IMR-90 (cell line): ENCODE measurements around the gene IYD. TPM values are rescaled to one million over a fixed set of nuclear protein-coding genes. Genes with fewer than 3 reads are reported as not detected.

Source experiments
- ATAC-seq: fragments of 200-7000 bp; cut with Tn5 transposase; 2 replicates; pipeline ENCODE4 v1.9.1; 2020; ENCODE audit warnings: low read depth, mild to moderate bottlenecking, moderate library complexity
- BruUV-seq: library from RNA; stranded (reverse); fragments of 400-500 nt; replicated peaks from 2 replicates; lab custom pipeline; 2021; lab: Mats Ljungman, UMichigan
- CTCF ChIA-PET: fragments of 300-600 bp; formaldehyde crosslinking; extraction: SDS; loops from one replicate; lab custom pipeline; 2021; ENCODE audit warnings: antibody characterized with exemption; lab: Yijun Ruan, JAX
- POLR2A ChIA-PET: fragments of 300-600 bp; sonication (Branson Sonifier 250); formaldehyde crosslinking; loops from one replicate; lab custom pipeline; 2022; ENCODE audit warnings: antibody characterized with exemption; ENCODE audit not compliant: unreplicated experiment; lab: Charles Lee
- DNase-seq: peaks from one replicate; pipeline ENCODE4 v3.0.0; 2013
- H2AFZ ChIP-seq: replicated peaks from 2 replicates; pipeline ENCODE3; 2013; ENCODE audit warnings: low read length, mild to moderate bottlenecking; ENCODE audit not compliant: poor library complexity
- H2AK5ac ChIP-seq: 2 replicates; pipeline ENCODE4 v1.6.1; 2013; ENCODE audit warnings: low read depth, low read length, inconsistent platforms
- H2AK9ac ChIP-seq: replicated peaks from 2 replicates; pipeline ENCODE3; 2013; ENCODE audit warnings: mild to moderate bottlenecking, low read depth, low read length, moderate library complexity; ENCODE audit not compliant: poor library complexity
- H2BK120ac ChIP-seq: 2 replicates; pipeline ENCODE4 v1.6.1; 2013; ENCODE audit warnings: low read depth, low read length, inconsistent platforms
- H2BK15ac ChIP-seq: 3 replicates; pipeline ENCODE4 v1.6.1; 2013; ENCODE audit warnings: low read depth, low read length, inconsistent platforms
- H2BK20ac ChIP-seq: 2 replicates; pipeline ENCODE4 v1.6.1; 2013; ENCODE audit warnings: low read depth, mild to moderate bottlenecking, inconsistent platforms, low read length, moderate library complexity
- H2BK5ac ChIP-seq: 2 replicates; pipeline ENCODE4 v1.6.1; 2013; ENCODE audit warnings: mild to moderate bottlenecking, low read depth, low read length, inconsistent platforms; ENCODE audit not compliant: poor library complexity, severe bottlenecking
- H3K14ac ChIP-seq: replicated peaks from 2 replicates; pipeline ENCODE4 v1.6.1; 2013; ENCODE audit warnings: low read depth, low read length, inconsistent platforms
- H3K18ac ChIP-seq: 2 replicates; pipeline ENCODE4 v1.6.1; 2013; ENCODE audit warnings: low read depth, low read length, control low read depth
- H3K23ac ChIP-seq: 2 replicates; pipeline ENCODE4 v1.6.1; 2013; ENCODE audit warnings: low read depth, low read length, inconsistent platforms
- H3K27ac ChIP-seq: 2 replicates; pipeline ENCODE4 v1.5.1; 2013; ENCODE audit warnings: mild to moderate bottlenecking, control low read depth, low read length; ENCODE audit not compliant: insufficient read depth
- H3K27me3 ChIP-seq: 2 replicates; pipeline ENCODE4 v1.6.1; 2013; ENCODE audit warnings: low read length; ENCODE audit not compliant: control insufficient read depth, insufficient read depth
- H3K36me3 ChIP-seq: 2 replicates; pipeline ENCODE4 v1.6.1; 2013; ENCODE audit warnings: low read length, mixed read lengths; ENCODE audit not compliant: control insufficient read depth, insufficient read depth
- H3K4ac ChIP-seq: 2 replicates; pipeline ENCODE4 v1.6.1; 2013; ENCODE audit warnings: low read depth, low read length, inconsistent platforms
- H3K4me1 ChIP-seq: 2 replicates; pipeline ENCODE4 v1.6.1; 2013; ENCODE audit warnings: low read length, mixed read lengths; ENCODE audit not compliant: control insufficient read depth, insufficient read depth
- H3K4me2 ChIP-seq: 2 replicates; pipeline ENCODE4 v1.6.1; 2013; ENCODE audit warnings: low read depth, mild to moderate bottlenecking, control low read depth, low read length, moderate library complexity
- H3K4me3 ChIP-seq: 2 replicates; pipeline ENCODE4 v1.5.1; 2013; ENCODE audit warnings: low read depth, mild to moderate bottlenecking, control low read depth, low read length, moderate library complexity; ENCODE audit not compliant: insufficient read depth
- H3K56ac ChIP-seq: 2 replicates; pipeline ENCODE4 v1.6.1; 2013; ENCODE audit warnings: low read length, inconsistent platforms; ENCODE audit not compliant: insufficient read depth; ENCODE audit errors: extremely low read depth
- H3K79me1 ChIP-seq, 2 experiments: 2 replicates each; pipeline ENCODE4 v1.6.1; 2013; ENCODE audit warnings: low read length in 2 of 2, inconsistent platforms in 1 of 2, low read depth in 1 of 2
- H3K9ac ChIP-seq: 2 replicates; pipeline ENCODE4 v1.6.1; 2013; ENCODE audit warnings: low read depth, low read length, control low read depth
- H3K9me1 ChIP-seq: 2 replicates; pipeline ENCODE4 v1.6.1; 2013; ENCODE audit warnings: low read length, inconsistent platforms; ENCODE audit not compliant: insufficient read depth
- H3K9me3 ChIP-seq: 2 replicates; pipeline ENCODE4 v1.6.1; 2013; ENCODE audit warnings: low read length; ENCODE audit not compliant: control insufficient read depth, insufficient read depth
- H4K20me1 ChIP-seq: 2 replicates; pipeline ENCODE4 v1.6.1; 2013; ENCODE audit warnings: low read length, inconsistent platforms; ENCODE audit not compliant: insufficient read depth
- H4K5ac ChIP-seq: 2 replicates; pipeline ENCODE4 v1.6.1; 2013; ENCODE audit warnings: mild to moderate bottlenecking, low read depth, low read length, control low read depth
- H4K8ac ChIP-seq, 2 experiments: 2 replicates each; pipeline ENCODE4 v1.6.1; 2013; ENCODE audit warnings: low read depth in 2 of 2, low read length in 2 of 2, control low read depth in 1 of 2, inconsistent platforms in 1 of 2
- H4K91ac ChIP-seq: 2 replicates; pipeline ENCODE4 v1.6.1; 2013; ENCODE audit warnings: low read depth, low read length, inconsistent platforms; ENCODE audit not compliant: insufficient read depth
- BHLHE40 ChIP-seq: fragments of 150-350 bp; IDR thresholded peaks from 2 replicates; pipeline ENCODE4 v1.6.1; 2016; ENCODE audit warnings: mild to moderate bottlenecking, low read depth, low read length
- CEBPB ChIP-seq: IDR thresholded peaks from 2 replicates; pipeline ENCODE4 v1.6.1; 2012; ENCODE audit warnings: low read depth, low read length, improper control_type of control experiment
- FOS ChIP-seq: fragments of 150-350 bp; IDR thresholded peaks from 2 replicates; pipeline ENCODE4 v1.6.1; 2016; ENCODE audit warnings: low read depth, low read length
- MAFK ChIP-seq: IDR thresholded peaks from 2 replicates; pipeline ENCODE4 v1.6.1; 2012; ENCODE audit warnings: low read depth, low read length, improper control_type of control experiment
- MAZ ChIP-seq: IDR thresholded peaks from 2 replicates; pipeline ENCODE4 v1.6.1; 2012; ENCODE audit warnings: low read depth, mild to moderate bottlenecking, low read length, improper control_type of control experiment, moderate library complexity, borderline replicate concordance
- POLR2A ChIP-seq: IDR thresholded peaks from 2 replicates; pipeline ENCODE4 v1.6.1; 2012; ENCODE audit warnings: mild to moderate bottlenecking, low read depth, low read length
- RCOR1 ChIP-seq: IDR thresholded peaks from 2 replicates; pipeline ENCODE4 v1.6.1; 2012; ENCODE audit warnings: mild to moderate bottlenecking, low read length, improper control_type of control experiment; ENCODE audit not compliant: insufficient replicate concordance
- SMC3 ChIP-seq: fragments of 150-350 bp; IDR thresholded peaks from 2 replicates; pipeline ENCODE4 v1.6.1; 2016; ENCODE audit warnings: low read depth, mild to moderate bottlenecking, antibody characterized with exemption, low read length, moderate library complexity
- WGBS, 2 experiments: methylation state at CpG; one replicate each; pipeline versions ENCODE4 v1.1.5 to v1.1.7; 2013; ENCODE audit warnings: missing lambda C conversion rate in 2 of 2; ENCODE audit not compliant: insufficient read length in 1 of 2; ENCODE audit errors: extremely low coverage in 2 of 2; 5-methylcytosine and 5-hydroxymethylcytosine counted together
- dilution Hi-C: fragments of 300-500 bp; cut with HindIII; formaldehyde crosslinking; loops from one replicate; pipeline ENCODE4 v1.14.3; 2018; ENCODE audit warnings: low sequenced_read_pairs; ENCODE audit not compliant: unreplicated experiment
- in situ Hi-C: fragments of 300-500 bp; cut with MboI; formaldehyde crosslinking; loops from 3 replicates; pipeline ENCODE4 v1.14.3; 2019; ENCODE audit warnings: low sequenced_read_pairs, inconsistent platforms, mixed read lengths
- intact Hi-C: fragments of 100-400 bp; cut with micrococcal nuclease; formaldehyde crosslinking; loops from 2 replicates; pipeline ENCODE4 v1.10.0; 2022
- polyA plus RNA-seq, 3 experiments: library from polyadenylated mRNA; depleted of rRNA; stranded (reverse); fragments of >200 nt; gene quantifications; 2 replicates each; pipeline ENCODE4 v1.2.3, GENCODE V29; 2012; ENCODE audit warnings: low replicate concordance in 1 of 3
- total RNA-seq: library from RNA; depleted of rRNA; stranded (reverse); fragments of >200 nt; gene quantifications from 2 replicates; pipeline ENCODE4 v1.2.3, GENCODE V29; 2012
- TF ChIP-seq, protein P1 (sequence below): fragments of 150-350 bp; IDR thresholded peaks from 2 replicates; pipeline ENCODE4 v1.6.1; 2017; ENCODE audit warnings: mild to moderate bottlenecking, antibody characterized with exemption, low read length, low read depth
- TF ChIP-seq, protein P2 (sequence below): conservative IDR thresholded peaks from 2 replicates; pipeline ENCODE4 v1.5.1; 2012; ENCODE audit warnings: mild to moderate bottlenecking, low read depth, low read length, improper control_type of control experiment
- TF ChIP-seq, protein P3 (sequence below): fragments of 150-350 bp; IDR thresholded peaks from 2 replicates; pipeline ENCODE4 v1.6.1; 2016; ENCODE audit warnings: low read depth, mild to moderate bottlenecking, low read length, moderate library complexity, borderline replicate concordance

The IYD gene
- total and polyA plus RNA-seq, 2 of the 4 experiments (the other 2 are of a cell fraction): not detected

DNA sequence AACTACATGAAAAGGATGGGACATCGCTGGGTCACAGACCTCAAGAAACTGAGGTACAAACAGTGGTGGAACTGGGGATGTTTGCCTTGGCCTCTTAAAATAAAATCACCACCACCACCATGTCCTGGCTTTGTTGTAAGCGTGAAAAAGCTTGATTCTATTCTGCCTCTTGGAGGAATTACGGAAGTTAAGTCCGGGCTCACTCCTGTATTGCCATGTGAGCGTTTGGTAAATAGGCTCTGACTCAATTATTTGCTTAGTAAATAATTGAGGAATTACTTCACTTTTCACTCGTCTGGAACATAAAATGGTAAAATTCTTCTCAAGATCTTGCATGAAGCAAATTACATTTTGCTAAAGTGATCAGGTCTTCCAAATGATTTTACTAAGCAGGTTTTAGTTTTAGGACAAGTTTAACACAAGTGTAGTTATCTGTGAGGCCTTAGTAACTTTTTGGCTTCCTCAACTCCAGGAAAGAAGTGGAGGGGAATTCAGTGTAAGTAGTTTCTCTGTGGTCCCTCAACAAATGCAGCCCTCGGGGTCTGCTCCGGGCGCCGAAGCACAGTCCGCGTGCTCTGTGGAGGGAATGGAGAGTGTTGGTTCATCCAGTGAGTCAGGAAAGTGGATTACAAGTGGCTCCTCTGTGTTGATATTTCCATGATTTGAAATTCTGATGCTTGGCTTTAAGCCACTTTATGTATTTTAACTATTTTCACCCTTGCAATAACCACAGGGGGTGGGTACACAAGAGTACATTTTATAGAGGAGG lies 23.8 kb downstream of the IYD start:
- H3K79me1 ChIP-seq: no peaks in the 10 kb centered on the region
- no peaks in the 10 kb centered on the region for H4K20me1 ChIP-seq
- H3K9me3 ChIP-seq: no peaks in the 10 kb centered on the region
- no peak overlapping the region for H2AK9ac ChIP-seq
- no peak overlapping the region for H2BK15ac ChIP-seq
- no peak overlapping the region for H3K4me2 ChIP-seq
- WGBS, 2 experiments: 100% methylated on average over 4 of the region's 12 CpGs; no CpG with 5 or more reads in 1 of the 2 experiments
- dilution Hi-C loops: no loop called here
- H4K91ac ChIP-seq: no peak overlapping the region
- intact Hi-C loops: no loop called here
- no peak overlapping the region for H3K23ac ChIP-seq
- ChIA-PET POLR2A (no interaction called here), CTCF (no interaction called here)
- H3K36me3 ChIP-seq: no peaks in the 10 kb centered on the region
- H3K9ac ChIP-seq: no peak overlapping the region
- no peak overlapping the region for H3K4ac ChIP-seq
- no TSS peak for BruUV-seq
- H2AFZ ChIP-seq: no peak overlapping the region
- H2BK120ac ChIP-seq: no peak overlapping the region
- H4K8ac ChIP-seq: no peak overlapping the region
- in situ Hi-C loops: no loop called here
- no peaks in the 10 kb centered on the region for H3K9me1 ChIP-seq
- H3K56ac ChIP-seq: no peak overlapping the region
- no peak overlapping the region for H2BK20ac ChIP-seq
- TF ChIP-seq RCOR1: no peak
- no peak for TF ChIP-seq CEBPB
- TF ChIP-seq FOS: no peak
- no peak for TF ChIP-seq MAZ
- TF ChIP-seq BHLHE40: no peak
- no peak for TF ChIP-seq MAFK
- TF ChIP-seq, protein P1, sequence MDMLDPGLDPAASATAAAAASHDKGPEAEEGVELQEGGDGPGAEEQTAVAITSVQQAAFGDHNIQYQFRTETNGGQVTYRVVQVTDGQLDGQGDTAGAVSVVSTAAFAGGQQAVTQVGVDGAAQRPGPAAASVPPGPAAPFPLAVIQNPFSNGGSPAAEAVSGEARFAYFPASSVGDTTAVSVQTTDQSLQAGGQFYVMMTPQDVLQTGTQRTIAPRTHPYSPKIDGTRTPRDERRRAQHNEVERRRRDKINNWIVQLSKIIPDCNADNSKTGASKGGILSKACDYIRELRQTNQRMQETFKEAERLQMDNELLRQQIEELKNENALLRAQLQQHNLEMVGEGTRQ: no peak
- TF ChIP-seq, protein P2, sequence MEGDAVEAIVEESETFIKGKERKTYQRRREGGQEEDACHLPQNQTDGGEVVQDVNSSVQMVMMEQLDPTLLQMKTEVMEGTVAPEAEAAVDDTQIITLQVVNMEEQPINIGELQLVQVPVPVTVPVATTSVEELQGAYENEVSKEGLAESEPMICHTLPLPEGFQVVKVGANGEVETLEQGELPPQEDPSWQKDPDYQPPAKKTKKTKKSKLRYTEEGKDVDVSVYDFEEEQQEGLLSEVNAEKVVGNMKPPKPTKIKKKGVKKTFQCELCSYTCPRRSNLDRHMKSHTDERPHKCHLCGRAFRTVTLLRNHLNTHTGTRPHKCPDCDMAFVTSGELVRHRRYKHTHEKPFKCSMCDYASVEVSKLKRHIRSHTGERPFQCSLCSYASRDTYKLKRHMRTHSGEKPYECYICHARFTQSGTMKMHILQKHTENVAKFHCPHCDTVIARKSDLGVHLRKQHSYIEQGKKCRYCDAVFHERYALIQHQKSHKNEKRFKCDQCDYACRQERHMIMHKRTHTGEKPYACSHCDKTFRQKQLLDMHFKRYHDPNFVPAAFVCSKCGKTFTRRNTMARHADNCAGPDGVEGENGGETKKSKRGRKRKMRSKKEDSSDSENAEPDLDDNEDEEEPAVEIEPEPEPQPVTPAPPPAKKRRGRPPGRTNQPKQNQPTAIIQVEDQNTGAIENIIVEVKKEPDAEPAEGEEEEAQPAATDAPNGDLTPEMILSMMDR: no peak
- TF ChIP-seq, protein P3, sequence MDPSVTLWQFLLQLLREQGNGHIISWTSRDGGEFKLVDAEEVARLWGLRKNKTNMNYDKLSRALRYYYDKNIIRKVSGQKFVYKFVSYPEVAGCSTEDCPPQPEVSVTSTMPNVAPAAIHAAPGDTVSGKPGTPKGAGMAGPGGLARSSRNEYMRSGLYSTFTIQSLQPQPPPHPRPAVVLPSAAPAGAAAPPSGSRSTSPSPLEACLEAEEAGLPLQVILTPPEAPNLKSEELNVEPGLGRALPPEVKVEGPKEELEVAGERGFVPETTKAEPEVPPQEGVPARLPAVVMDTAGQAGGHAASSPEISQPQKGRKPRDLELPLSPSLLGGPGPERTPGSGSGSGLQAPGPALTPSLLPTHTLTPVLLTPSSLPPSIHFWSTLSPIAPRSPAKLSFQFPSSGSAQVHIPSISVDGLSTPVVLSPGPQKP: no peak
- TF ChIP-seq SMC3: no peak
- TF ChIP-seq POLR2A: no peak
- H3K27ac ChIP-seq: no peak overlapping the region
- H3K4me3 ChIP-seq: no peak overlapping the region
- no peak overlapping the region for H3K18ac ChIP-seq
- H2AK5ac ChIP-seq: no peak overlapping the region
- H4K5ac ChIP-seq: no peak overlapping the region
- H3K14ac ChIP-seq: no peak overlapping the region
- DNase-seq (no peak), ATAC-seq (no peak)
- no peaks in the 10 kb centered on the region for H3K4me1 ChIP-seq
- H3K27me3 ChIP-seq: no peaks in the 10 kb centered on the region; the same call in none of the 2 replicates
- H2BK5ac ChIP-seq: no peak overlapping the region
